Suprapubic skin (tissue), 4 donors: ENCODE data around the gene GLTPD2.
A peak's percentile ranks its signal among the peaks of the same experiment; 100 is the strongest.

ENCODE experiments used
- EP300 ChIP-seq: sonication (generic); formaldehyde crosslinking; IDR thresholded peaks from one replicate; pipeline ENCODE4 v1.6.1; 2017; ENCODE audit warnings: antibody characterized with exemption
- POLR2A ChIP-seq, 2 donors: fragments of 450-650 bp; IDR thresholded peaks; one replicate each; pipeline ENCODE4 v1.6.1; 2017; ENCODE audit warnings: antibody characterized with exemption in 2 of 2, mild to moderate bottlenecking in 2 of 2, moderate library complexity in 2 of 2
- POLR2AphosphoS5 ChIP-seq, 3 donors: sonication (generic); formaldehyde crosslinking; IDR thresholded peaks; one replicate each; pipeline ENCODE4 v1.6.1; 2017; ENCODE audit warnings: antibody characterized with exemption in 3 of 3
- TF ChIP-seq, protein P1 (sequence below), 2 donors: fragments of 200-600 bp in 1 of 2; fragments of 450-650 bp in 1 of 2; sonication (generic) in 1 of 2; IDR thresholded peaks; one replicate each; pipeline ENCODE4 v1.5.1; 2016 to 2019; ENCODE audit warnings: antibody characterized with exemption in 2 of 2, mild to moderate bottlenecking in 1 of 2, moderate library complexity in 1 of 2

DNA sequence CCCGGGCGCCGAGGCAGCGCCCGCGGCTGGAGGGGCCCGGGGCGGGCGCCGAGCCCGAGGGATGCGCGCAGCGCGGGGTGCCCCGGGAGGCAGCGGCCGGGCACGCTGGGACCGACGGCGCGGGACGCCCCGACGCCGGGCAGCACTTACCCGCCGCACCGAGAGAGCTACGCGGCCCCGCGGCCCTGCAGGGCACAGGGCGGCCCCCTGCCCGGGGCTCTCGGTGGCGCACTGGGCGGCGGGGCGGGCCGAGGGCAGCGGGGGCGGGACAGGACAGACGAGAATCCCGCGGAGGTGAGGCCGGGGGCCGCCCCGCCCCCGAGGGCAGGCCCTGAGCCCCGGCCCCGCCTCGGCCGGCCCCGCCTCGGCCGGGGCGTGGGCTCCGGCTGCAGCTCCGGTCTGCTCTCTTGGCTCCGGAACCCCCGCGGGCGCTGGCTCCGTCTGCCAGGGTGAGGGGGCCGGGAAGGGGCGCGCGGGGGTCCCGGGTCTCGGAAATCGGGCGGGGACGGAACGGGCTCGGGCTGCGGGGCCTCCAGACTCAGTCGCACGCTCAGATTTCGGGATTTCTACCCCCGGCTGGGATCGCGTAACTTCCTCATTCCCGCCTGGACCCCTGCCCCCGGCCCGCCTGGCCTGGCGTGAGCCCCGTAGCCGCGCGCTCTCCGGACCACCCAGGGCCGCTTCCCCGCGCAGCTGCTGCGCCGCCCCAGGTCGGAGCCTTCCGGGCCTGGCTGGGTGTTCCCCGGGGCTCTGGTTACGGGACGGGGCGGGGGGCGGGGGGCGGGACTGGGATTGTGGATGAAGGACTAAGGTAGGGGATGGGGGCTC is 18.2 kb downstream of the GLTPD2 start, which contains the start of gene PLD2:
- TF ChIP-seq, protein P1, sequence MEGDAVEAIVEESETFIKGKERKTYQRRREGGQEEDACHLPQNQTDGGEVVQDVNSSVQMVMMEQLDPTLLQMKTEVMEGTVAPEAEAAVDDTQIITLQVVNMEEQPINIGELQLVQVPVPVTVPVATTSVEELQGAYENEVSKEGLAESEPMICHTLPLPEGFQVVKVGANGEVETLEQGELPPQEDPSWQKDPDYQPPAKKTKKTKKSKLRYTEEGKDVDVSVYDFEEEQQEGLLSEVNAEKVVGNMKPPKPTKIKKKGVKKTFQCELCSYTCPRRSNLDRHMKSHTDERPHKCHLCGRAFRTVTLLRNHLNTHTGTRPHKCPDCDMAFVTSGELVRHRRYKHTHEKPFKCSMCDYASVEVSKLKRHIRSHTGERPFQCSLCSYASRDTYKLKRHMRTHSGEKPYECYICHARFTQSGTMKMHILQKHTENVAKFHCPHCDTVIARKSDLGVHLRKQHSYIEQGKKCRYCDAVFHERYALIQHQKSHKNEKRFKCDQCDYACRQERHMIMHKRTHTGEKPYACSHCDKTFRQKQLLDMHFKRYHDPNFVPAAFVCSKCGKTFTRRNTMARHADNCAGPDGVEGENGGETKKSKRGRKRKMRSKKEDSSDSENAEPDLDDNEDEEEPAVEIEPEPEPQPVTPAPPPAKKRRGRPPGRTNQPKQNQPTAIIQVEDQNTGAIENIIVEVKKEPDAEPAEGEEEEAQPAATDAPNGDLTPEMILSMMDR (IDR thresholded peaks at IDR 0.05) = no peak
- TF ChIP-seq POLR2A (IDR thresholded peaks at IDR 0.05) = peak in 1 of 2 donors; percentile 11
- TF ChIP-seq POLR2AphosphoS5 (IDR thresholded peaks at IDR 0.05) = no peak
- TF ChIP-seq EP300 = no peak
